PFSK-1 (cell line): Measurements from ENCODE around the gene SHISA7.

ENCODE experiments used
- FOXP2 ChIP-seq: optimal IDR thresholded peaks from 2 replicates; pipeline ENCODE3; 2011; ENCODE audit warnings: borderline replicate concordance, control low read depth, inconsistent platforms; ENCODE audit not compliant: insufficient read depth; ENCODE audit errors: extremely low read length, extremely low read depth
- POLR2AphosphoS5 ChIP-seq: IDR thresholded peaks from 2 replicates; pipeline ENCODE4 v1.6.1; 2012; ENCODE audit warnings: low read depth, mild to moderate bottlenecking, control low read depth, low read length, moderate library complexity
- REST ChIP-seq, 2 experiments: IDR thresholded peaks; 2 replicates each; pipeline versions ENCODE4 v1.6.1 to v1.8.0; 2011 to 2012; ENCODE audit warnings: low read depth in 2 of 2, low read length in 2 of 2, control low read depth in 1 of 2, inconsistent platforms in 1 of 2, mild to moderate bottlenecking in 1 of 2, moderate library complexity in 1 of 2; ENCODE audit not compliant: insufficient read depth in 1 of 2
- SIN3A ChIP-seq: IDR thresholded peaks from 2 replicates; pipeline ENCODE4 v1.6.1; 2012; ENCODE audit warnings: mild to moderate bottlenecking, low read length, moderate library complexity, borderline replicate concordance; ENCODE audit not compliant: insufficient read depth
- TAF1 ChIP-seq: IDR thresholded peaks from 2 replicates; pipeline ENCODE4 v1.6.1; 2012; ENCODE audit warnings: low read length, control low read depth, borderline replicate concordance; ENCODE audit not compliant: insufficient read depth

The SHISA7 gene

GRCh38 chr19:55419624-55420236 lies 23.4 kb downstream of the SHISA7 start:
- TF ChIP-seq POLR2AphosphoS5 (no peak), REST (IDR thresholded peaks at IDR 0.05; ENCODE audit: insufficient read depth in 1 of 2, low read depth in 2 of 2, low read length in 2 of 2) (no peak), FOXP2 (no peak), TAF1 (no peak), SIN3A (no peak)

GRCh38 chr19:55419103-55419502 lies 24.0 kb downstream of the SHISA7 start:
- TF ChIP-seq FOXP2, result no peak
- no peak for TF ChIP-seq REST (IDR thresholded peaks at IDR 0.05; ENCODE audit: insufficient read depth in 1 of 2, low read depth in 2 of 2, low read length in 2 of 2)
- no peak for TF ChIP-seq POLR2AphosphoS5
- no peak for TF ChIP-seq TAF1
- TF ChIP-seq SIN3A, result no peak

- TF ChIP-seq FOXP2 (no peak), TAF1 (no peak), POLR2AphosphoS5 (no peak), SIN3A (no peak), REST (IDR thresholded peaks at IDR 0.05; ENCODE audit: insufficient read depth in 1 of 2, low read depth in 2 of 2, low read length in 2 of 2) (no peak)
These were observed 24.9 kb downstream of the SHISA7 start for GRCh38 chr19:55418185-55418584.

GRCh38 chr19:55410168-55410567 lies 32.9 kb downstream of the SHISA7 start:
- TF ChIP-seq FOXP2 (no peak), SIN3A (no peak), REST (IDR thresholded peaks at IDR 0.05; ENCODE audit: insufficient read depth in 1 of 2, low read depth in 2 of 2, low read length in 2 of 2) (no peak), TAF1 (no peak), POLR2AphosphoS5 (no peak)

- no peak for TF ChIP-seq REST (IDR thresholded peaks at IDR 0.05; ENCODE audit: insufficient read depth in 1 of 2, low read depth in 2 of 2, low read length in 2 of 2)
- TF ChIP-seq POLR2AphosphoS5, result no peak
- TF ChIP-seq SIN3A, result no peak
- no peak for TF ChIP-seq FOXP2
- TF ChIP-seq TAF1, result no peak
These were observed 34.6 kb downstream of the SHISA7 start for GRCh38 chr19:55408533-55408872.
